Mucosa of rectum (tissue), 2 donors: Measurements from ENCODE around the gene RNF141.

Experiments used
- H3K27ac ChIP-seq, 2 donors: one replicate each; pipeline ENCODE4 v1.7.0; 2013; ENCODE audit warnings: inconsistent platforms in 2 of 2, low read depth in 2 of 2, low read length in 2 of 2
- H3K27me3 ChIP-seq, 2 donors: one replicate each; pipeline ENCODE4 v1.7.0; 2013; ENCODE audit warnings: low read length in 2 of 2; ENCODE audit not compliant: control insufficient read depth in 2 of 2, insufficient read depth in 2 of 2
- H3K36me3 ChIP-seq, 2 donors: one replicate each; pipeline ENCODE4 v1.7.0; 2013; ENCODE audit warnings: low read length in 2 of 2; ENCODE audit not compliant: control insufficient read depth in 2 of 2, insufficient read depth in 2 of 2
- H3K4me1 ChIP-seq, 2 donors: one replicate each; pipeline ENCODE4 v1.7.0; 2013; ENCODE audit warnings: low read length in 2 of 2, mild to moderate bottlenecking in 1 of 2; ENCODE audit not compliant: control insufficient read depth in 2 of 2, insufficient read depth in 2 of 2
- H3K4me3 ChIP-seq, 2 donors: one replicate each; pipeline ENCODE4 v1.7.0; 2013; ENCODE audit warnings: low read length in 2 of 2
- H3K9ac ChIP-seq, 2 donors: one replicate each; pipeline ENCODE4 v1.7.0; 2013; ENCODE audit warnings: low read length in 2 of 2, low read depth in 1 of 2, mild to moderate bottlenecking in 1 of 2
- H3K9me3 ChIP-seq, 2 donors: one replicate each; pipeline ENCODE4 v1.7.0; 2013; ENCODE audit warnings: low read length in 2 of 2; ENCODE audit not compliant: control insufficient read depth in 2 of 2
- donor health status: healthy.
- donor health status: Normal muscosa, but diverticular disease.

The RNF141 gene

GRCh38 chr11:10476927-10477689 is 63.9 kb downstream of the RNF141 start:
- Histone ChIP-seq H3K4me1 (no peaks in the 10 kb centered on the region), H3K36me3 (peaks cover 4 to 7% of the 10 kb centered on the region in 2 donors), H3K9me3 (no peaks in the 10 kb centered on the region), H3K27ac (no peak overlapping the region), H3K4me3 (no peak overlapping the region), H3K9ac (no peak overlapping the region), H3K27me3 (no peaks in the 10 kb centered on the region)

- H3K4me1 ChIP-seq = no peaks in the 10 kb centered on the region
- no peak overlapping the region for H3K27ac ChIP-seq
Observed at GRCh38 chr11:10476342-10476741, 64.6 kb downstream of the RNF141 start.

GRCh38 chr11:10474551-10474950 is 66.4 kb downstream of the RNF141 start:
- Histone ChIP-seq H3K4me3 (no peak overlapping the region), H3K9ac (no peak overlapping the region), H3K36me3 (peaks cover 4% of the 10 kb centered on the region in 2 donors), H3K27ac (no peak overlapping the region), H3K4me1 (no peaks in the 10 kb centered on the region), H3K27me3 (no peaks in the 10 kb centered on the region), H3K9me3 (no peaks in the 10 kb centered on the region)

More at GRCh38 chr11:10476342-10476741, 64.6 kb downstream of the RNF141 start:
- peaks cover 4 to 7% of the 10 kb centered on the region in 2 donors for H3K36me3 ChIP-seq
- H3K27me3 ChIP-seq = no peaks in the 10 kb centered on the region
- H3K9me3 ChIP-seq = no peaks in the 10 kb centered on the region
- no peak overlapping the region for H3K4me3 ChIP-seq
- no peak overlapping the region for H3K9ac ChIP-seq

GRCh38 chr11:10473371-10473770 is 67.6 kb downstream of the RNF141 start:
- H3K9me3 ChIP-seq = no peaks in the 10 kb centered on the region
- peaks cover 0 to under 1% of the 10 kb centered on the region in 2 donors for H3K36me3 ChIP-seq
- H3K4me1 ChIP-seq = no peaks in the 10 kb centered on the region
- H3K4me3 ChIP-seq = no peak overlapping the region
- H3K27ac ChIP-seq = no peak overlapping the region
- H3K9ac ChIP-seq = no peak overlapping the region
- H3K27me3 ChIP-seq = no peaks in the 10 kb centered on the region

- Histone ChIP-seq H3K9me3 (no peaks in the 10 kb centered on the region), H3K27me3 (no peaks in the 10 kb centered on the region), H3K4me3 (no peak overlapping the region), H3K4me1 (peaks cover 0 to 3% of the 10 kb centered on the region in 2 donors), H3K9ac (no peak overlapping the region), H3K36me3 (peaks cover 15 to 18% of the 10 kb centered on the region in 2 donors), H3K27ac (no peak overlapping the region)
Observed at GRCh38 chr11:10462746-10463300, 78.2 kb downstream of the RNF141 start.
